ENCODE measurements around the gene USP35.
A peak's percentile ranks its signal among the peaks of the same experiment; 100 is the strongest.

Gene USP35

DNA sequence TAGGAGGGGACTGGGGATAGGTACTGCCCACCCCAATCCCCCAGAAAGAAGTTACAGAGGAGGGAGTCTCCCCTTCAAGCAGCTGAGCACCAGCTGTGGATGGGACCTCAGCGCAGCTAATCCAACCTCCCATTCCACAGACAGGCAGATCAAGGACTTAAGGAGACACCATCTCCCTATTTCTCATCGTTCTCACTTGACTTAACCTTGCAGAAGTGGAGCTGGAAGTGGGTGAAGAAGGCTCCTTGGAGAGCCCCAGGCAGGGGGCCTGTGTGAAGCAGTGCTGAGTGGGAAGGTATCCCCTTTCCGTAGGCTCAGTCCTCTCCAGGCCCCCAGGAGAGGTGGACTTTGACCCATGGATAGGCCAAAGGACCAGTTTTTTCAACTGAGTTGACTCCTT, 27.3 kb downstream of the USP35 start:
- TF ChIP-seq, protein P1, sequence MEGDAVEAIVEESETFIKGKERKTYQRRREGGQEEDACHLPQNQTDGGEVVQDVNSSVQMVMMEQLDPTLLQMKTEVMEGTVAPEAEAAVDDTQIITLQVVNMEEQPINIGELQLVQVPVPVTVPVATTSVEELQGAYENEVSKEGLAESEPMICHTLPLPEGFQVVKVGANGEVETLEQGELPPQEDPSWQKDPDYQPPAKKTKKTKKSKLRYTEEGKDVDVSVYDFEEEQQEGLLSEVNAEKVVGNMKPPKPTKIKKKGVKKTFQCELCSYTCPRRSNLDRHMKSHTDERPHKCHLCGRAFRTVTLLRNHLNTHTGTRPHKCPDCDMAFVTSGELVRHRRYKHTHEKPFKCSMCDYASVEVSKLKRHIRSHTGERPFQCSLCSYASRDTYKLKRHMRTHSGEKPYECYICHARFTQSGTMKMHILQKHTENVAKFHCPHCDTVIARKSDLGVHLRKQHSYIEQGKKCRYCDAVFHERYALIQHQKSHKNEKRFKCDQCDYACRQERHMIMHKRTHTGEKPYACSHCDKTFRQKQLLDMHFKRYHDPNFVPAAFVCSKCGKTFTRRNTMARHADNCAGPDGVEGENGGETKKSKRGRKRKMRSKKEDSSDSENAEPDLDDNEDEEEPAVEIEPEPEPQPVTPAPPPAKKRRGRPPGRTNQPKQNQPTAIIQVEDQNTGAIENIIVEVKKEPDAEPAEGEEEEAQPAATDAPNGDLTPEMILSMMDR (IDR thresholded peaks at IDR 0.05), result no peak
- peaks cover 82% of the 10 kb centered on the region for H3K36me3 ChIP-seq
- H3K4me3 ChIP-seq (ENCODE audit: low read depth in 1 of 2, low read length in 1 of 2), result no peak overlapping the region
- H3K9me3 ChIP-seq, result no peaks in the 10 kb centered on the region
- H3K27me3 ChIP-seq, result no peaks in the 10 kb centered on the region
- peak overlapping the region; percentile 33 for H3K27ac ChIP-seq
- H3K4me1 ChIP-seq (ENCODE audit: control insufficient read depth in 1 of 2, insufficient read depth in 1 of 2, low read depth in 1 of 2, low read length in 1 of 2), result no peaks in the 10 kb centered on the region

DNA sequence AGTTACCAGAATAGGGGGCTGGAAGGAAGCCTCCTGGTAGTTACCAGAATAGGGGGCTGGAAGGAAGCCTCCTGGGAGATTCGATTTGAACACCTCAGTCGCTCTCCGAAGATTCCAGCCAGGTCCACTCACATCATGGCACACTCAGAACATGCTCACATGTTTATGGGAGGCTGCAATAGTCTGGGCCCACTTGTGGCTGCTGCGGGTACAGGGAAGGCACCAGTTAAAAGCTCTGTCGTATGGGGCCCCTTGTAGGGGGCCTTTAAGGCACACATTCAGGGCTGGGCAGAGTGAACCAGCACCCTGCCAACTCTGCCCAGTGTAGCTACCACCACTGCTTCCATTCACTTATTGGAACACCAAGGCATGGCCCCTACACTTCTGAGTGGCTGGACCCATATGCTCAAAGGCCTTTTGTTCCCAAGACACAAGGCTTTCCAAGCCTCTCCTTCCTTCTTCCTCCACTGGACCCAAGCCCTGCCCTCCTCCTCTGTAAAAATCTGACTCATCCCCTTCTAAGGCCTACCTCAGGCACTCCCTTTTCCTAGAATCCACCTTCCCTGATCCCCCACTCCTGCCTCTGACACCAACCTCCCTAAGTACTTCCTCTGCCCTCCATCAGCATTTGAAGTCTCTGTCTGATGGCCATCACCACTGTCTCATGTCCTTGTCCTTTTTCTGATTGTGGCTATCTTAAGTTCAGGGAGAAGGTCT, 28.0 kb downstream of the USP35 start:
- Histone ChIP-seq H3K27me3 (no peaks in the 10 kb centered on the region), H3K9me3 (no peaks in the 10 kb centered on the region), H3K4me1 (ENCODE audit: control insufficient read depth in 1 of 2, insufficient read depth in 1 of 2, low read depth in 1 of 2, low read length in 1 of 2) (no peaks in the 10 kb centered on the region), H3K27ac (peak overlapping the region; percentile 33), H3K4me3 (ENCODE audit: low read depth in 1 of 2, low read length in 1 of 2) (no peak overlapping the region), H3K36me3 (peaks cover 89% of the 10 kb centered on the region)
- TF ChIP-seq, protein P1 (IDR thresholded peaks at IDR 0.05), result no peak

DNA sequence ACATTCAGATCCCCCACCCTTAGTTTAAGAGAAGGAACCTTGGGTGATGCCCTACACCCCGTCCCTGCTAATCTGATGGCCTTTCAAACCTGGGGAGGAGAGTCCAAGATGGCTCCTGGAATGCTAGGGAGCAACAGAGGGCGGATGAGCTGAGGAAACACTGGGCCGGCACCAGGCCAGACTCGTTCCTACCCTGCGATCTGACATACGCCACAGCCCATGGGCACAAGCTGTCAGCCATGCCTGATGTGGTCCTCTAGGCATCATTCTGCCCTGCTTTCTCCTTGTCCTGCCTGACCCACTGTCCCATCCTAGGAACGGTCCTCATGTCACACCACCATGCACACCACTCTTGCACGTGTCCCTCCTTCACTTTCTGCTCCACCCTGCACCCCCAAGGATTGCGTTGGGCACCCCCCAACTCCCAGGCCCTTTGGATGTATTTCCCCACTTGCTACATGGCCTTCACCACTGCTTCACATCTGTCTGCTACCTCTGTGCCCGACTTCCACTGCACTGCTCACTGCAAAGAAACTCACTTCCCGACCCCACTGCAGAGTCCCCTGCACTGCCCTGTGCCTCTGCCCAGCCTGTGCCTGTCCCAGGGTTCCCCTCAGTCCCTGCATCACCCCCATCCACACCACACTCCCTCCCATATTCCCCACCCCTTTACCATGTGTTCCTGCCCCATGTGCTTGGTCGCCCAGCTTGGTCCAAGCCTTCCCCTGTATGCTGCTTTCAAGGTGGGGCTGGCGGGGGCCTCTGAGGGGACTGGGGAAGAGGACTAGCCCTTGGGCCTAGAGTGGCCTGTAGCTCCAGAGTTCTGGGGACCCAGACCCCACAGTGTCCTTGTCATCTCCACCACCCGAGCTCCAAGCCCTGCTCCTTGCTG, 29.2 kb downstream of the USP35 start:
- Histone ChIP-seq H3K27ac (no peak overlapping the region), H3K36me3 (peaks cover 98% of the 10 kb centered on the region), H3K4me3 (ENCODE audit: low read depth in 1 of 2, low read length in 1 of 2) (no peak overlapping the region), H3K9me3 (no peaks in the 10 kb centered on the region), H3K27me3 (no peaks in the 10 kb centered on the region), H3K4me1 (ENCODE audit: control insufficient read depth in 1 of 2, insufficient read depth in 1 of 2, low read depth in 1 of 2, low read length in 1 of 2) (no peaks in the 10 kb centered on the region)
- TF ChIP-seq, protein P1 (IDR thresholded peaks at IDR 0.05), result no peak

DNA sequence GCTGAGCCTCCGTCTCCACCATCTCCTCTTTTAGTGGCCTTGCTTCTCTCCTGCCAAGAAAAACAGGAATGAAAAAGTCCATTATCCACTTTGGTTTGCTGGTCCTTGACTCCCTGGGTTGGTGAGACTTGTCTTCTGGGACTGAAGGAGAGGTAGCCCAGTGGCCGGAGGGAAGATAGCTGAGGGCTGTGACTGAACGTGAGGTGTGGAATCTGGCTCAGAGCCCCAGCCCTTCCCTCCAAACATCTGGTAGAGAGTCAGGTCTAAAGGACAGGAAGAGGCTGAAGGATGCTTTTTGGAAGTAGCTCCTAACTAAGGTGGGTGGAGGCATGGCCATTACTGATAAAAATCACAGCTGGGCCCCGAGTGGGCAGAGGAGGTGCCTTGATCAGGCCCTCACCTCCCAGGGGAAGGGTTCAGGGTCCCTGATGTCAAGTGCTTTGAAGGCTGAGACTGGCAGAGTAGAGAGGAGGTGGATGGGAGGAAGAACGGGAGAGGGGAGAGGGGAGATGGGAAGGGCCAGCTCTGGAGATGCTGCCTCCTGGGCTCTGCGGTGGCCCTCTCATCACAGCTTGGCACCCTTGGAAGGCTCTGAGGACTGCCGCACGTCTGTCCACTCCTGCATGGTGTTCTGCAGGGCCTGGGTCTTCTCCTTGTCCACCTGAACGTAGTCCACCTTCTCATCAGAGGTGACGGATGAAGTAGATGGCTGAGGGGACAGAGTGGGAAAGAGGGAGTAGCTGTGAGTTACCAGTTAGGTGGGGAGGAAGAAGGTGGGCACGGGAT, 30.2 kb downstream of the USP35 start:
- Histone ChIP-seq H3K4me3 (ENCODE audit: low read depth in 1 of 2, low read length in 1 of 2) (no peak overlapping the region), H3K27me3 (no peaks in the 10 kb centered on the region), H3K9me3 (no peaks in the 10 kb centered on the region), H3K27ac (no peak overlapping the region), H3K4me1 (ENCODE audit: control insufficient read depth in 1 of 2, insufficient read depth in 1 of 2, low read depth in 1 of 2, low read length in 1 of 2) (no peaks in the 10 kb centered on the region), H3K36me3 (peaks cover 99% of the 10 kb centered on the region)
- TF ChIP-seq, protein P1 (IDR thresholded peaks at IDR 0.05), result no peak

DNA sequence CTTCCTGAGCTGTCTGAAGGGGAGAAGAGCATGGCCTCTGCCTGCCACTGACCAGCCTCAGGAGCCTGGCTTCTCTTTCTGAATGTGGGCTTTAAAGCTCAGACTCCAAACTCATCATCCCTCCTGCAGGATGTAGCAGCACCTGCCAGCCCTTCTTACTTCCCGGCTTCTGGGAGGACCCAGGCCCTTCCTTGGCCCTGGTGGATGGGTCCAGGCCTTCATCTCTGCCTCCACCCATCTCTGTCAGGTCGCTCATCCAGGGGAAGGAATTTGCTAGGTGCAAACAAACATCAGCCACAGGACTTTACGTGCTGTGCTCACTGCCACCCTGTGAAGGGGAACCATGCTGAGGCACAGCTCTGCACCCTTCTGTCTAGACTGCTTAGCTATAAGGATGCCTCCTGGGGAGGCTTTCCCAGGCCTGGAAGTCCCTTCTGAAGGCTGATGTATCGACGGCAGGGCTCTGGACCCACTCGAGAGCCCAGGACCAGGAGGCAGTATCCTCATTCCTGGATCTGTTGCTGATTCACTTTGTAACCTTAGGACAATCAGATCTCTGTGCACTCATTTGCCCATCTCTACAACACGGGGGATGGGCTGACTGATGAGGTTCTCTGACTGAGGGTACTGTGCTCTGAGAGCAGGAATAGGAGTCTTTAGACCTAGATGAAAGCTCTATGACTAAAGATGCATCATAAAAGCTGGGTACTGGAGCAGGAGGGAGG, 30.9 kb downstream of the USP35 start:
- peaks cover 3% of the 10 kb centered on the region for H3K9me3 ChIP-seq
- H3K36me3 ChIP-seq, result peaks cover 100% of the 10 kb centered on the region
- H3K27me3 ChIP-seq, result no peaks in the 10 kb centered on the region
- TF ChIP-seq, protein P1 (IDR thresholded peaks at IDR 0.05), result no peak
- H3K4me1 ChIP-seq (ENCODE audit: control insufficient read depth in 1 of 2, insufficient read depth in 1 of 2, low read depth in 1 of 2, low read length in 1 of 2), result no peaks in the 10 kb centered on the region
- H3K27ac ChIP-seq, result no peak overlapping the region
- no peak overlapping the region for H3K4me3 ChIP-seq (ENCODE audit: low read depth in 1 of 2, low read length in 1 of 2)

All from neutrophil (primary cell).